ENCODE measurements around the gene ITPR2.

ITPR2 gene

GRCh38 chr12:26692407-26692806, 140.6 kb downstream of the ITPR2 start:
- Histone ChIP-seq H4K20me1 (ENCODE audit: insufficient read depth, low read length) (no peaks in the 10 kb centered on the region), H3K36me3 (ENCODE audit: insufficient read depth, low read length) (peaks cover 56% of the 10 kb centered on the region; the same call in 1 of the 2 replicates), H3K4me3 (ENCODE audit: low read depth, low read length, poor library complexity, severe bottlenecking) (no peak overlapping the region), H3F3A (ENCODE audit: insufficient read depth, low read length) (no peaks in the 10 kb centered on the region), H3K4me2 (ENCODE audit: low read length) (no peak overlapping the region), H3K27ac (ENCODE audit: low read depth, low read length, poor library complexity, severe bottlenecking) (no peak overlapping the region), H3K27me3 (ENCODE audit: insufficient read depth, low read length) (no peaks in the 10 kb centered on the region), H3K9ac (ENCODE audit: low read length) (no peak overlapping the region), H3K4me1 (ENCODE audit: insufficient read depth, low read length, severe bottlenecking) (no peaks in the 10 kb centered on the region), H3K9me3 (ENCODE audit: low read length) (no peaks in the 10 kb centered on the region), H3K79me2 (ENCODE audit: insufficient read depth, low read length) (no peaks in the 10 kb centered on the region), H3K9me2 (ENCODE audit: low read depth, low read length) (no peaks in the 10 kb centered on the region), H2AFZ (ENCODE audit: low read length) (no peak overlapping the region)
- TF ChIP-seq CTCF (IDR thresholded peaks at IDR 0.05; ENCODE audit: low read length) (no peak), EZH2 (IDR thresholded peaks at IDR 0.05; ENCODE audit: borderline replicate concordance, low read length) (no peak)

- no peaks in the 10 kb centered on the region for H4K20me1 ChIP-seq (ENCODE audit: insufficient read depth, low read length)
- H3K27me3 ChIP-seq (ENCODE audit: insufficient read depth, low read length): no peaks in the 10 kb centered on the region
- no peaks in the 10 kb centered on the region for H3F3A ChIP-seq (ENCODE audit: insufficient read depth, low read length)
- H3K27ac ChIP-seq (ENCODE audit: low read depth, low read length, poor library complexity, severe bottlenecking): no peak overlapping the region
- H3K36me3 ChIP-seq (ENCODE audit: insufficient read depth, low read length): peaks cover 52% of the 10 kb centered on the region; the same call in 1 of the 2 replicates
- no peaks in the 10 kb centered on the region for H3K4me1 ChIP-seq (ENCODE audit: insufficient read depth, low read length, severe bottlenecking)
- no peak overlapping the region for H3K4me3 ChIP-seq (ENCODE audit: low read depth, low read length, poor library complexity, severe bottlenecking)
- no peaks in the 10 kb centered on the region for H3K79me2 ChIP-seq (ENCODE audit: insufficient read depth, low read length)
- no peaks in the 10 kb centered on the region for H3K9me2 ChIP-seq (ENCODE audit: low read depth, low read length)
- no peak overlapping the region for H2AFZ ChIP-seq (ENCODE audit: low read length)
- no peak overlapping the region for H3K9ac ChIP-seq (ENCODE audit: low read length)
- no peak overlapping the region for H3K4me2 ChIP-seq (ENCODE audit: low read length)
- TF ChIP-seq EZH2 (IDR thresholded peaks at IDR 0.05; ENCODE audit: borderline replicate concordance, low read length) (no peak), CTCF (IDR thresholded peaks at IDR 0.05; ENCODE audit: low read length) (no peak)
- no peaks in the 10 kb centered on the region for H3K9me3 ChIP-seq (ENCODE audit: low read length)
These were observed 141.6 kb downstream of the ITPR2 start for GRCh38 chr12:26691234-26691970.

DNA sequence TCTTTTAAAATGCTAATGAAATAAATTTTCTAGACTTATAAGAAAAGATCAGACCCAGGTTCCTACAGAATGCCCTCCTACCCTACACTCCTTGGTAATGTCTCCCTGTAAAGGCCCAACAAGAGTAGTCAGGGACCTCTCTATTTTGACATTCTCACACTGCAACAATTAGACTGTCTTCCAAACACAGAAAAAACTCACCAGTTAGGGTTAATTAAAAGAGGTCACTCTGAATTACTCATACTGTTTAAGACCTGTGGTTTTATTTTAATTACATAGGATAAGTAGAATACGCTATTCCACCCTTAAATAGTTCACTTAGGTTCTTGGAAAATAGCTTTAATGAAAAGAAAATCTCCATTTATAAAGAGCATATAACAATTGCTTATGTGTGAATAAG, 142.4 kb downstream of the ITPR2 start:
- H3K4me1 ChIP-seq (ENCODE audit: insufficient read depth, low read length, severe bottlenecking): no peaks in the 10 kb centered on the region

More for the DNA sequence above, 142.4 kb downstream of the ITPR2 start:
- Histone ChIP-seq H3K27me3 (ENCODE audit: insufficient read depth, low read length) (no peaks in the 10 kb centered on the region), H3K36me3 (ENCODE audit: insufficient read depth, low read length) (peaks cover 47% of the 10 kb centered on the region; the same call in 1 of the 2 replicates), H3F3A (ENCODE audit: insufficient read depth, low read length) (no peaks in the 10 kb centered on the region), H3K9ac (ENCODE audit: low read length) (no peak overlapping the region), H3K4me2 (ENCODE audit: low read length) (no peak overlapping the region), H2AFZ (ENCODE audit: low read length) (no peak overlapping the region), H3K9me3 (ENCODE audit: low read length) (no peaks in the 10 kb centered on the region), H3K79me2 (ENCODE audit: insufficient read depth, low read length) (no peaks in the 10 kb centered on the region), H3K4me3 (ENCODE audit: low read depth, low read length, poor library complexity, severe bottlenecking) (no peak overlapping the region), H4K20me1 (ENCODE audit: insufficient read depth, low read length) (no peaks in the 10 kb centered on the region), H3K9me2 (ENCODE audit: low read depth, low read length) (no peaks in the 10 kb centered on the region), H3K27ac (ENCODE audit: low read depth, low read length, poor library complexity, severe bottlenecking) (no peak overlapping the region)
- no peak for TF ChIP-seq EZH2 (IDR thresholded peaks at IDR 0.05; ENCODE audit: borderline replicate concordance, low read length)
- TF ChIP-seq CTCF (IDR thresholded peaks at IDR 0.05; ENCODE audit: low read length): no peak

Data from OCI-LY1 (cell line).